ENCODE measurements around the gene GATAD2B.

The GATAD2B gene

DNA sequence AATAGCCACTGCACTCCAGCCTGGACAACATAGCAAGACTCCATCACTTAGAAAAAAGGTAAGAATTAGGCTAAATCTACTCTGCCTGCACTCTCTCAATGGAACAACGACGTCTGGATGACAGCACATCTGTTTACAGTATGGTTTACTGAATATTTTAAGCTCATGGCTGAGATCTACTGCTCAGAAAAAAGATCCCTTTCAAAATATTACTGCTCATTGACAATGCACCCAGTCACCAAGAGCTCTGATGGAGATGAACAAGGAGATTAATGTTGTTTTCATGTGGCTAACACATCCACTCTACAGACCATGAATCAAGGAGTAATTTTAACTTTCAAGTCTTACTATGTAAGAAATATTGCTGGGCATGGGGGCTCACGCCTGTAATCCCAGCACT, 89.6 kb downstream of the GATAD2B start:
- TF ChIP-seq, protein P1, sequence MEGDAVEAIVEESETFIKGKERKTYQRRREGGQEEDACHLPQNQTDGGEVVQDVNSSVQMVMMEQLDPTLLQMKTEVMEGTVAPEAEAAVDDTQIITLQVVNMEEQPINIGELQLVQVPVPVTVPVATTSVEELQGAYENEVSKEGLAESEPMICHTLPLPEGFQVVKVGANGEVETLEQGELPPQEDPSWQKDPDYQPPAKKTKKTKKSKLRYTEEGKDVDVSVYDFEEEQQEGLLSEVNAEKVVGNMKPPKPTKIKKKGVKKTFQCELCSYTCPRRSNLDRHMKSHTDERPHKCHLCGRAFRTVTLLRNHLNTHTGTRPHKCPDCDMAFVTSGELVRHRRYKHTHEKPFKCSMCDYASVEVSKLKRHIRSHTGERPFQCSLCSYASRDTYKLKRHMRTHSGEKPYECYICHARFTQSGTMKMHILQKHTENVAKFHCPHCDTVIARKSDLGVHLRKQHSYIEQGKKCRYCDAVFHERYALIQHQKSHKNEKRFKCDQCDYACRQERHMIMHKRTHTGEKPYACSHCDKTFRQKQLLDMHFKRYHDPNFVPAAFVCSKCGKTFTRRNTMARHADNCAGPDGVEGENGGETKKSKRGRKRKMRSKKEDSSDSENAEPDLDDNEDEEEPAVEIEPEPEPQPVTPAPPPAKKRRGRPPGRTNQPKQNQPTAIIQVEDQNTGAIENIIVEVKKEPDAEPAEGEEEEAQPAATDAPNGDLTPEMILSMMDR (IDR thresholded peaks at IDR 0.05; ENCODE audit: low read depth, low read length): no peak
- Histone ChIP-seq H3K27me3 (no peaks in the 10 kb centered on the region), H3K4me3 (ENCODE audit: low read depth, low read length) (no peak overlapping the region)

DNA sequence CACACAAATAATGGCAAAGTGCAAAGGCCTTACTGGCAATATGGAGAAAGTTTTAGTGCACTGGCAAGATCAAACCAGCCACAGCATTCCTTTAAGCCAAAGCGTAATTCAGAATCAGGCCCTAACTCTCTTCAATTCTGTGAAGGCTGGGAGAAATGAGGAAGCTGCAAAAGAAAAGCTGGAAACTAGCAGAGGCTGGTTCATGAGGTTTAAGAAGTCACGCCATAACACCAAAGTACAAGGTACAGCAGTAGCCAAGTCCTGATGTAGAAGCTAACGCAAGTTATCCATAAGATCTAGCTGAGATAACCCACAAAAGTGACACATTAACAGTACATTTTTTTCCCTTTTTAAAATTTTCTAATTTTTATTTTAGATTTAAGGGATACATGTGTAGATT, 90.5 kb downstream of the GATAD2B start:
- H3K36me3 ChIP-seq: peaks cover 9% of the 10 kb centered on the region
- TF ChIP-seq, protein P1 (IDR thresholded peaks at IDR 0.05; ENCODE audit: low read depth, low read length): no peak
- H3K27me3 ChIP-seq: no peaks in the 10 kb centered on the region
- no peaks in the 10 kb centered on the region for H3K4me1 ChIP-seq
- H3K9me3 ChIP-seq: no peaks in the 10 kb centered on the region
- no peak overlapping the region for H3K4me3 ChIP-seq (ENCODE audit: low read depth, low read length)
- no peak for DNase-seq

More for the DNA sequence above, 89.6 kb downstream of the GATAD2B start:
- Histone ChIP-seq H3K9me3 (no peaks in the 10 kb centered on the region), H3K36me3 (peaks cover under 1% of the 10 kb centered on the region; the same call in 1 of the 2 replicates), H3K4me1 (no peaks in the 10 kb centered on the region)
- DNase-seq: no peak

DNA sequence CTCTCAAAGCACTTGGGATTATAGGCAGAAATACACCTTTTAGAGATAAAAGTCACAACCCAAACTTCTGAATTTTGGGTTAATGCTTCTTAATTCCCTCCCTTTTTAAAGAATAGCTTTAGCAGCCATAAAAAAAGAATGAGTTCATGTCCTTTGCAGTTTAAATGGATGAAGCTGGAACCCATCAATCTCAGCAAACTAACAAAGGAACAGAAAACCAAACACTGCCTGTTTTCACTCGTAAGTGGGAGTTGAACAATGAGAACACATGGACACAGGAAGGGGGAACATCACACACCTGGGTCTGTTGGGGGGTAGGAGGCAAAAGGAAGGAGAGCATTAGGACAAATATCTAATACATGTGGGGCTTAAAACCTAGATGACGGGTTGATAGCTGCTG, 91.7 kb downstream of the GATAD2B start:
- Histone ChIP-seq H3K4me3 (ENCODE audit: low read depth, low read length) (no peak overlapping the region), H3K27me3 (no peaks in the 10 kb centered on the region), H3K36me3 (peaks cover 17% of the 10 kb centered on the region), H3K9me3 (no peaks in the 10 kb centered on the region), H3K4me1 (no peaks in the 10 kb centered on the region)
- DNase-seq: no peak
- TF ChIP-seq, protein P1 (IDR thresholded peaks at IDR 0.05; ENCODE audit: low read depth, low read length): no peak

DNA sequence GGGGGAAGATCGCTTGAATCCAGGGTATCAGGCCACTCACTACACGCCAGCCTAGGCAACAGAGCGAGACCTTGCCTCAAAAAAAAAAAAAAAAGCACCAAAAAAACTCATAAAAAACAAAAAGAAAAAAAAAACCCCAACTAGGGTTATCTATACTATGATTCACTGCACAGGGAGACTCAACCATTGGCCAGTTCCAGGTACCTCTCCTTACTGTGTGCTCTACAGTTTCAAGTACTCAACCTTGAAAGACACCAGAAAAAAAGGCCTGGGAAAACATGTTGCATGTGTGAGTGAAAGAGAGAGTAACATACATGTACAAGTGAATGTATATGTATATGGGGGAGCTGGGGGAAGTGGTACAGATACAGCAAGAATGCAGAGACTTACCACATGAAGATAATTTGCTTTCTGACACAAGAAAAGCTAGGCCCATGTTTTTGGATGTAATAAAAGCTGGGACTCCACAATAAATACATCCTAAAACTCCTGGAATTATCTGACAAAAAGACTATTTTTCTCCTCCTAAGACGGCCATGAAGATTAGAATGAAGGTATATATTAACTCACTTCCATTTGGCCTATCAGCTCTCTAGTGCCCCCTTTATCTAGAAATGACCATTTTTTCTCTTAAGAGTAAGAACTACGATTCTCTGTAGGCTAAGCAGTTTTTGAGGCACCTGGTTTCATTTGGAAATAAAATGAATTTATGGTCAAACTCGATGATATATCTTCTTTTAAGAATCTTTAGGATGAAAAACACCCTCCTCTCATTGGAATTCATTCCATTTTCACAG, 95.4 kb downstream of the GATAD2B start:
- Histone ChIP-seq H3K36me3 (peaks cover 25% of the 10 kb centered on the region), H3K4me1 (no peaks in the 10 kb centered on the region), H3K9me3 (no peaks in the 10 kb centered on the region), H3K27me3 (no peaks in the 10 kb centered on the region), H3K4me3 (ENCODE audit: low read depth, low read length) (no peak overlapping the region)
- DNase-seq: no peak
- TF ChIP-seq, protein P1 (IDR thresholded peaks at IDR 0.05; ENCODE audit: low read depth, low read length): peak; percentile 36

DNA sequence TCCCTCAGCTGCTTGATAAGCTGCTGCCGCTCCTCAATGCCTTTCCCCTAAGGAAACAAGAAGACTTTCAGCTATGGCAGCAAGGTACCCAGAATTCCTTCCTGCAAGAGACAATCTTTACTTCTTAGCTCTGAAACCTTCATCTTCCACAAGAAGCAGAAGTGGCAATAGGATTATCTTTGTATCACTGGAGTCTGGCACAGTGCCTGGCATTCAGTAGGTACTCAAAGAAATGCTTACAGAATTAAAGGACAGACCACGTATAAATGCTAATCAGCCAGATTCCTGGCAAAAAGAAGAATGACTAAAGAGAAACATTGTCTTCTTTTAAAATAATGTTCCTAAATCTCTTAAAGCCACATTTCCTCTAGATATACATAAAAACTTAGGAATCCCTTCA, 103.9 kb downstream of the GATAD2B start:
- no peak overlapping the region for H3K4me3 ChIP-seq (ENCODE audit: low read depth, low read length)
- no peak for DNase-seq
- no peaks in the 10 kb centered on the region for H3K9me3 ChIP-seq
- H3K27me3 ChIP-seq: no peaks in the 10 kb centered on the region
- peaks cover 51% of the 10 kb centered on the region for H3K36me3 ChIP-seq
- H3K4me1 ChIP-seq: no peaks in the 10 kb centered on the region
- TF ChIP-seq, protein P1 (IDR thresholded peaks at IDR 0.05; ENCODE audit: low read depth, low read length): no peak

DNA sequence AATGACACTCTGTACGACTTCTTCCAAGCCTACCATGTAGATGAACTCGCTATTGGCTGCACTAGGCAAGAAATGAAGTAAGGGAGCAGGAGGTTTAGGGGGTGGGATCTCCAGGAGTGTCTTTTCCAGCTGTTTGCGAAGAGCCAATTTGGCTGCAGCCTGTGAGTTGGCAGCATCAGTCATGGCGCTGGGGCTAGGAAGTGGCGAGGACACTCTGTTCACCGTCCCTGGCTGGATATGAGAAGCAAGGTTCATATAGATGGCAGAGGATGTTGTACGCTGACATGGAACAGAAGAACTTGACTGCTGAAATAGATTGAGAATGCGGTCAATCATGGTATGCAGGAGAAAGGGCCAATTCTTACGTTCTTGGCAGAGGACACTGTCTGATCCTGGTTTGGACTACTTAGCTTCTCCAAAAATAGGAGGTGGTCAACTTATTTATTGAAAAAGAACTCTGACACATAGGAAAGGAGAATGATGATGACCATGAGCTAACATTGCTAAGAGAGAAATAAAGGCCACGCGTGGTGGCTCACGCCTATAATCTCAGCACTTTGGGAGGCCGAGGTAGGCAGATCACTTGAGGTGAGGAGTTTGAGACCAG, 106.4 kb downstream of the GATAD2B start:
- DNase-seq: no peak
- peaks cover 70% of the 10 kb centered on the region for H3K36me3 ChIP-seq
- TF ChIP-seq, protein P1 (IDR thresholded peaks at IDR 0.05; ENCODE audit: low read depth, low read length): no peak
- H3K4me1 ChIP-seq: no peaks in the 10 kb centered on the region
- no peaks in the 10 kb centered on the region for H3K27me3 ChIP-seq
- H3K4me3 ChIP-seq (ENCODE audit: low read depth, low read length): no peak overlapping the region
- H3K9me3 ChIP-seq: no peaks in the 10 kb centered on the region
